ENCODE measurements around the gene SPSB3.
A peak's percentile ranks its signal among the peaks of the same experiment; 100 is the strongest.

SPSB3 gene

GRCh38 chr16:1781758-1782407 is 488 bp downstream of the SPSB3 start (continued):
- TF ChIP-seq ZNF596 (tag by site-specific recombination; IDR thresholded peaks at IDR 0.05) (peak; percentile 59), ZNF2 (tag by site-specific recombination; IDR thresholded peaks at IDR 0.05) (peak; percentile 58; the same call in 1 of the 2 replicates), ZBTB10 (tag by site-specific recombination; IDR thresholded peaks at IDR 0.05) (no peak), BCL11B (tag by site-specific recombination; IDR thresholded peaks at IDR 0.05; ENCODE audit: low read depth) (peak; percentile 36; the same call in 1 of the 2 replicates), ZNF692 (tag by site-specific recombination; IDR thresholded peaks at IDR 0.05) (0 out of 2 replicates have a peak, but pooled peaks have one; percentile 47), KLF8 (tag by site-specific recombination; IDR thresholded peaks at IDR 0.05) (peak; percentile 84), ZNF140 (tag by site-specific recombination; IDR thresholded peaks at IDR 0.05) (no peak), ZBTB17 (tag by site-specific recombination; IDR thresholded peaks at IDR 0.05) (peak; percentile 33; the same call in 1 of the 2 replicates), SP3 (tag by site-specific recombination; IDR thresholded peaks at IDR 0.05) (peak; percentile 76), ZNF426 (tag by site-specific recombination; IDR thresholded peaks at IDR 0.05) (no peak), ZEB2 (tag by site-specific recombination; IDR thresholded peaks at IDR 0.05) (peak; percentile 82), ZNF677 (tag by site-specific recombination; IDR thresholded peaks at IDR 0.05) (peak; percentile 45; the same call in 1 of the 2 replicates), GLIS1 (tag by site-specific recombination; IDR thresholded peaks at IDR 0.05) (no peak), ZBTB48 (tag by site-specific recombination; IDR thresholded peaks at IDR 0.05) (peak; percentile 61; the same call in 1 of the 2 replicates), ZBTB44 (tag by site-specific recombination; IDR thresholded peaks at IDR 0.05) (0 out of 2 replicates have a peak, but pooled peaks have one; percentile 17), GLIS2 (tag by site-specific recombination; IDR thresholded peaks at IDR 0.05) (peak; percentile 33; the same call in 1 of the 2 replicates), ZXDB (tag by site-specific recombination; IDR thresholded peaks at IDR 0.05) (peak; percentile 96), ZNF521 (tag by site-specific recombination; IDR thresholded peaks at IDR 0.05) (no peak)

DNA sequence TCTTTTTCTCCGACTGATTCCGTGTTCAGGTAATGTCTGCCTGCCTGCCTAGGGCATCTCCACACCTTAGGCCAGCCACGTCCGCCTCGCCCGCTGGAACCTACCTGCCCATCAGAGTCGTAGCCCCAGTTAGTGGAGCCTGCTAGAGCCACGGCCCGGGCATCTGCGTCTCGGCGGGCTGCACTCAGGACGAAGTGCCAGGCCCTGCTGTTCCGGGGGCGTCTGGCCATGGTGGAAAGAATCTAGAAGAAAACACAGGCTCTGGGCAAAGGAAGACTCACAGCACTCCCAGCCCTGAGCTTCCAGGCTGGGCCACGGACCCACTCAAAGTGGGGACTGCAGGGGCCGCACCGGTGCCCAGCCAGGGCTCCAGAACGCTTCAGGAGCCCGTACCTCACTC is 1.1 kb downstream of the SPSB3 start:
- Histone ChIP-seq H3K36me3 (ENCODE audit: control insufficient read depth in 2 of 2, insufficient read depth in 1 of 2, low read length in 2 of 2) (peaks cover 15 to 63% of the 10 kb centered on the region in 2 experiments; a peak in 2 of 3 replicates), H3K4me1 (ENCODE audit: control insufficient read depth, insufficient read depth, low read length) (peaks cover 6% of the 10 kb centered on the region), H3K4me3 (ENCODE audit: low read depth, low read length) (peak overlapping the region; percentile 90), H3K9me3 (ENCODE audit: control insufficient read depth, insufficient read depth, low read depth, low read length) (no peaks in the 10 kb centered on the region), H3K27ac (ENCODE audit: extremely low read depth, low read depth, low read length) (peak overlapping the region; percentile 87)
- no peak for TF ChIP-seq ZSCAN18 (tag by site-specific recombination; IDR thresholded peaks at IDR 0.05)
- TF ChIP-seq, protein P1, sequence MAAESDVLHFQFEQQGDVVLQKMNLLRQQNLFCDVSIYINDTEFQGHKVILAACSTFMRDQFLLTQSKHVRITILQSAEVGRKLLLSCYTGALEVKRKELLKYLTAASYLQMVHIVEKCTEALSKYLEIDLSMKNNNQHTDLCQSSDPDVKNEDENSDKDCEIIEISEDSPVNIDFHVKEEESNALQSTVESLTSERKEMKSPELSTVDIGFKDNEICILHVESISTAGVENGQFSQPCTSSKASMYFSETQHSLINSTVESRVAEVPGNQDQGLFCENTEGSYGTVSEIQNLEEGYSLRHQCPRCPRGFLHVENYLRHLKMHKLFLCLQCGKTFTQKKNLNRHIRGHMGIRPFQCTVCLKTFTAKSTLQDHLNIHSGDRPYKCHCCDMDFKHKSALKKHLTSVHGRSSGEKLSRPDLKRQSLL (tag by site-specific recombination; IDR thresholded peaks at IDR 0.05), result peak; percentile 66; the same call in 1 of the 2 replicates
- CTCF ChIA-PET, result interaction anchor here (0.7 kb wide), 1 partner anchor 208 kb away, joined by 3 read pairs; no protein-coding TSS in a partner anchor
- POLR2A ChIA-PET, result interaction anchor here (1.8 to 5.2 kb wide), 5 partner anchors 11 to 374 kb away, joined by 14 to 113 read pairs (median 19); partner anchors contain the start of genes EME2, IGFALS, MAPK8IP3 and MRPS34
